ENCODE measurements around the gene SKIDA1.

SKIDA1 gene

DNA sequence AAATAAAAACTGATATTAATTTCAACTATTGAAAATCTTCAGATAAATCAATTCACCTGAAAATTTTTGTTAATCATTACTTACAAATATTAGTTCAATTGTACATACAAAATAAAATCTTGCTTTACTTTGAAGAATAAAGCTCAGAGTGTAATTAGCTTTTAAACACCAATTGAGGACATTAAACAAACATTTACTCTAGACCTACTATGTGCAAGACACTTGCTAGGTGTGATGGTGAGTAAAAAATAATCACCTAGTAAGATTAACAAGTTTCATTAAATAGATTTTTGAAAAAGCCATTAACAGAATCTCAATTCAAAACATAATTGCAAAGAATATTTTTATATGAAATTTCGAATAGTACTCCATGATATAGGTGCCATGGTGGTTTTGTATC, 4.7 kb upstream of the SKIDA1 start:
- no peak for ATAC-seq
- TF ChIP-seq ZNF565 (CRISPR knock-in tag; conservative IDR thresholded peaks at IDR 0.05; ENCODE audit: low read depth) (no peak), RARB (CRISPR knock-in tag; IDR thresholded peaks at IDR 0.05) (no peak), ZNF8 (CRISPR knock-in tag; IDR thresholded peaks at IDR 0.05) (no peak), ZFP3 (CRISPR knock-in tag; IDR thresholded peaks at IDR 0.05) (no peak), ZC3H10 (CRISPR knock-in tag; IDR thresholded peaks at IDR 0.05) (no peak), BACH2 (CRISPR knock-in tag; IDR thresholded peaks at IDR 0.05; ENCODE audit: borderline replicate concordance) (no peak), ZNF70 (CRISPR knock-in tag; IDR thresholded peaks at IDR 0.05) (no peak), OSR1 (CRISPR knock-in tag; IDR thresholded peaks at IDR 0.05) (no peak), SNAI2 (CRISPR knock-in tag; IDR thresholded peaks at IDR 0.05) (no peak)
- TF ChIP-seq, protein P1, sequence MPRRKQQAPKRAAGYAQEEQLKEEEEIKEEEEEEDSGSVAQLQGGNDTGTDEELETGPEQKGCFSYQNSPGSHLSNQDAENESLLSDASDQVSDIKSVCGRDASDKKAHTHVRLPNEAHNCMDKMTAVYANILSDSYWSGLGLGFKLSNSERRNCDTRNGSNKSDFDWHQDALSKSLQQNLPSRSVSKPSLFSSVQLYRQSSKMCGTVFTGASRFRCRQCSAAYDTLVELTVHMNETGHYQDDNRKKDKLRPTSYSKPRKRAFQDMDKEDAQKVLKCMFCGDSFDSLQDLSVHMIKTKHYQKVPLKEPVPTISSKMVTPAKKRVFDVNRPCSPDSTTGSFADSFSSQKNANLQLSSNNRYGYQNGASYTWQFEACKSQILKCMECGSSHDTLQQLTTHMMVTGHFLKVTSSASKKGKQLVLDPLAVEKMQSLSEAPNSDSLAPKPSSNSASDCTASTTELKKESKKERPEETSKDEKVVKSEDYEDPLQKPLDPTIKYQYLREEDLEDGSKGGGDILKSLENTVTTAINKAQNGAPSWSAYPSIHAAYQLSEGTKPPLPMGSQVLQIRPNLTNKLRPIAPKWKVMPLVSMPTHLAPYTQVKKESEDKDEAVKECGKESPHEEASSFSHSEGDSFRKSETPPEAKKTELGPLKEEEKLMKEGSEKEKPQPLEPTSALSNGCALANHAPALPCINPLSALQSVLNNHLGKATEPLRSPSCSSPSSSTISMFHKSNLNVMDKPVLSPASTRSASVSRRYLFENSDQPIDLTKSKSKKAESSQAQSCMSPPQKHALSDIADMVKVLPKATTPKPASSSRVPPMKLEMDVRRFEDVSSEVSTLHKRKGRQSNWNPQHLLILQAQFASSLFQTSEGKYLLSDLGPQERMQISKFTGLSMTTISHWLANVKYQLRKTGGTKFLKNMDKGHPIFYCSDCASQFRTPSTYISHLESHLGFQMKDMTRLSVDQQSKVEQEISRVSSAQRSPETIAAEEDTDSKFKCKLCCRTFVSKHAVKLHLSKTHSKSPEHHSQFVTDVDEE (CRISPR knock-in tag; IDR thresholded peaks at IDR 0.05), result no peak

DNA sequence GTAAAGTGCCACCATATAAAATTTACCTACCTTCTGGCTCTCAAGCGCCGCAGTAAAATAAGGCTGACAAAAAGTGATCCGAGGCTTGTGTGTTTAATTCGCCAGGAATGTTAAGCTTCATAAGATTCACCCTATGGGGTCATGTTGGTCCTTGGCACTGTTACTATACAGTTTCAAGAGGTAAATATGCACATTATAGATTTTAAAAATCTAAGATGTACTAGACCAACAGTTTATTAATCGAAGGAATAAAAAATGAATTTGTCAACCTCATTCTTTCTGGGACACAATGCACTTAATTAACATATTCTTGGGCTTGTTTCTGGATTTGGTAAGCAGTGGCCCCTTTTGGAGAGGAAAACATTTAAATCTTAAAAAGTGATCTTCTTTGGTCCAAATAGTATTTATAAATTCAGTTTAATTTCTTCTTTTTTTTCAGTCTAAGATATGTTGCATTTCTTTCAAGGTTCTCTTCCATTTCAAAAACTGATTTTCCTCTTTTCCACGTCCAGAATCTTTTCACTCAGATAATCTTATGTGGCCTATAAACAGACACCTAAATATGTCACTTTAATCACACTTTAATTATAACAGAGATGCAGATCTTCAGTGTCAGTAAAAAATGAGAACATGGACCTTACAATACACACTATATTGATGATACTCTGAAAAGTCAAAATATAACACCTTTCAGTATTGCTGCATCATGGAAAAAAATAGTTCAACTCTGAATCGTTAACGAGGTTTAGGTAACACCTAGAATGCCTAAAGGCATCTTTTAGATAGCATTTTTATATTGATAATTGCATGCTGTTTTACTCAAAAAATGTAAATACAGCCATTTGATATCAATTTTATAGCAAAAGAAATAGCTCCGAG, 3.8 kb upstream of the SKIDA1 start:
- TF ChIP-seq, protein P2, sequence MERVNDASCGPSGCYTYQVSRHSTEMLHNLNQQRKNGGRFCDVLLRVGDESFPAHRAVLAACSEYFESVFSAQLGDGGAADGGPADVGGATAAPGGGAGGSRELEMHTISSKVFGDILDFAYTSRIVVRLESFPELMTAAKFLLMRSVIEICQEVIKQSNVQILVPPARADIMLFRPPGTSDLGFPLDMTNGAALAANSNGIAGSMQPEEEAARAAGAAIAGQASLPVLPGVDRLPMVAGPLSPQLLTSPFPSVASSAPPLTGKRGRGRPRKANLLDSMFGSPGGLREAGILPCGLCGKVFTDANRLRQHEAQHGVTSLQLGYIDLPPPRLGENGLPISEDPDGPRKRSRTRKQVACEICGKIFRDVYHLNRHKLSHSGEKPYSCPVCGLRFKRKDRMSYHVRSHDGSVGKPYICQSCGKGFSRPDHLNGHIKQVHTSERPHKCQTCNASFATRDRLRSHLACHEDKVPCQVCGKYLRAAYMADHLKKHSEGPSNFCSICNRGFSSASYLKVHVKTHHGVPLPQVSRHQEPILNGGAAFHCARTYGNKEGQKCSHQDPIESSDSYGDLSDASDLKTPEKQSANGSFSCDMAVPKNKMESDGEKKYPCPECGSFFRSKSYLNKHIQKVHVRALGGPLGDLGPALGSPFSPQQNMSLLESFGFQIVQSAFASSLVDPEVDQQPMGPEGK (CRISPR knock-in tag; IDR thresholded peaks at IDR 0.05; ENCODE audit: borderline replicate concordance), result no peak

DNA sequence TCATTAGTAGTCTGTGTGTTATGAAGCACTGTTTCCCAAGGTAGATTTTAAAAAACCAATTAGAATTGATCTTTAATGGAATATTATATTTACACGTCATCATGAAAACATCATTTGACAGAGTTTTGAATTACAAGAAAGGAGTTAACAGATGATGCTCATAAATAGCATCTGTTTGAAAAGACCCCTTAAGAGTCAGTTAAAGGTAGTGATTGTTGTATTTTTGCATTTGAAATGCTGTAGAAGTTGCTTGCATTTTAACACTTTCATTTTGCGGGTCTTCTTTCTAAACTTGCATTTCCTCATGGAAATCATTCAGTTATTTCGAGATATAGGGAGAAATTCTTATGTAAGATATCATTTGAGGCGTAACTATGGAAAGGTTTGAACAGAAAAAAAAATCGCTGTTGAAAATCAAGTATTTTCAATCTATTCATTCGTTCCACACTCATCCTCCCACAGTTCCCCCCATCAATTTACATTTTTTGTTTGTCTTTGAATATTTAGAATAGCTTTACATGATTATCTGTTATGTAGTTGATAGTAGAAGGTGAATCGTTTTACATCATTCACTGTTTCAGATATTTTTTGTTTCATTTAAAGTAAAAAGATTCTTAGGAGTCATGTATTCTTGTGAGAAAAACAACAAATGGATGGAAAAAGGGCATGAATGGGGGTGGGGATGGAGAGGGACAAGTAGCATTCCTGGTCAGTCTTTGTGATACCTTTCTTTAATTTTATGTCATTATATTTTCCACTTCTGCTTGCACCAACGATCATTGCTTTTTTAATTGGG, 3.0 kb upstream of the SKIDA1 start:
- ATAC-seq, result no peak
- TF ChIP-seq GLIS3 (CRISPR knock-in tag; IDR thresholded peaks at IDR 0.05) (no peak), CSDC2 (CRISPR knock-in tag; IDR thresholded peaks at IDR 0.05) (no peak), ZFP3 (CRISPR knock-in tag; IDR thresholded peaks at IDR 0.05) (no peak), TCF4 (CRISPR knock-in tag; IDR thresholded peaks at IDR 0.05; ENCODE audit: borderline replicate concordance) (no peak), ZNF70 (CRISPR knock-in tag; IDR thresholded peaks at IDR 0.05) (no peak), ZC3H10 (CRISPR knock-in tag; IDR thresholded peaks at IDR 0.05) (no peak), ARNTL (CRISPR knock-in tag; IDR thresholded peaks at IDR 0.05; ENCODE audit: borderline replicate concordance, low read depth) (no peak), RARB (CRISPR knock-in tag; IDR thresholded peaks at IDR 0.05) (no peak), BACH2 (CRISPR knock-in tag; IDR thresholded peaks at IDR 0.05; ENCODE audit: borderline replicate concordance) (no peak), ESRRG (CRISPR knock-in tag; IDR thresholded peaks at IDR 0.05) (no peak), OSR1 (CRISPR knock-in tag; IDR thresholded peaks at IDR 0.05) (no peak), ZNF8 (CRISPR knock-in tag; IDR thresholded peaks at IDR 0.05) (no peak), ZFP30 (CRISPR knock-in tag; IDR thresholded peaks at IDR 0.05) (no peak), ISL1 (CRISPR knock-in tag; IDR thresholded peaks at IDR 0.05) (no peak)
- TF ChIP-seq, protein P2 (CRISPR knock-in tag; IDR thresholded peaks at IDR 0.05; ENCODE audit: borderline replicate concordance), result no peak
- TF ChIP-seq, protein P3, sequence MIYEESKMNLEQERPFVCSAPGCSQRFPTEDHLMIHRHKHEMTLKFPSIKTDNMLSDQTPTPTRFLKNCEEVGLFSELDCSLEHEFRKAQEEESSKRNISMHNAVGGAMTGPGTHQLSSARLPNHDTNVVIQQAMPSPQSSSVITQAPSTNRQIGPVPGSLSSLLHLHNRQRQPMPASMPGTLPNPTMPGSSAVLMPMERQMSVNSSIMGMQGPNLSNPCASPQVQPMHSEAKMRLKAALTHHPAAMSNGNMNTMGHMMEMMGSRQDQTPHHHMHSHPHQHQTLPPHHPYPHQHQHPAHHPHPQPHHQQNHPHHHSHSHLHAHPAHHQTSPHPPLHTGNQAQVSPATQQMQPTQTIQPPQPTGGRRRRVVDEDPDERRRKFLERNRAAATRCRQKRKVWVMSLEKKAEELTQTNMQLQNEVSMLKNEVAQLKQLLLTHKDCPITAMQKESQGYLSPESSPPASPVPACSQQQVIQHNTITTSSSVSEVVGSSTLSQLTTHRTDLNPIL (CRISPR knock-in tag; IDR thresholded peaks at IDR 0.05; ENCODE audit: low read depth), result no peak
- TF ChIP-seq, protein P1 (CRISPR knock-in tag; IDR thresholded peaks at IDR 0.05), result no peak
- TF ChIP-seq, protein P4, sequence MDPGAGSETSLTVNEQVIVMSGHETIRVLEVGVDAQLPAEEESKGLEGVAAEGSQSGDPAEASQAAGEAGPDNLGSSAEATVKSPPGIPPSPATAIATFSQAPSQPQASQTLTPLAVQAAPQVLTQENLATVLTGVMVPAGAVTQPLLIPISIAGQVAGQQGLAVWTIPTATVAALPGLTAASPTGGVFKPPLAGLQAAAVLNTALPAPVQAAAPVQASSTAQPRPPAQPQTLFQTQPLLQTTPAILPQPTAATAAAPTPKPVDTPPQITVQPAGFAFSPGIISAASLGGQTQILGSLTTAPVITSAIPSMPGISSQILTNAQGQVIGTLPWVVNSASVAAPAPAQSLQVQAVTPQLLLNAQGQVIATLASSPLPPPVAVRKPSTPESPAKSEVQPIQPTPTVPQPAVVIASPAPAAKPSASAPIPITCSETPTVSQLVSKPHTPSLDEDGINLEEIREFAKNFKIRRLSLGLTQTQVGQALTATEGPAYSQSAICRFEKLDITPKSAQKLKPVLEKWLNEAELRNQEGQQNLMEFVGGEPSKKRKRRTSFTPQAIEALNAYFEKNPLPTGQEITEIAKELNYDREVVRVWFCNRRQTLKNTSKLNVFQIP (CRISPR knock-in tag; IDR thresholded peaks at IDR 0.05; ENCODE audit: borderline replicate concordance, low read depth), result no peak
- TF ChIP-seq, protein P5, sequence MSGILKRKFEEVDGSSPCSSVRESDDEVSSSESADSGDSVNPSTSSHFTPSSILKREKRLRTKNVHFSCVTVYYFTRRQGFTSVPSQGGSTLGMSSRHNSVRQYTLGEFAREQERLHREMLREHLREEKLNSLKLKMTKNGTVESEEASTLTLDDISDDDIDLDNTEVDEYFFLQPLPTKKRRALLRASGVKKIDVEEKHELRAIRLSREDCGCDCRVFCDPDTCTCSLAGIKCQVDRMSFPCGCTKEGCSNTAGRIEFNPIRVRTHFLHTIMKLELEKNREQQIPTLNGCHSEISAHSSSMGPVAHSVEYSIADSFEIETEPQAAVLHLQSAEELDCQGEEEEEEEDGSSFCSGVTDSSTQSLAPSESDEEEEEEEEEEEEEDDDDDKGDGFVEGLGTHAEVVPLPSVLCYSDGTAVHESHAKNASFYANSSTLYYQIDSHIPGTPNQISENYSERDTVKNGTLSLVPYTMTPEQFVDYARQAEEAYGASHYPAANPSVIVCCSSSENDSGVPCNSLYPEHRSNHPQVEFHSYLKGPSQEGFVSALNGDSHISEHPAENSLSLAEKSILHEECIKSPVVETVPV (CRISPR knock-in tag; IDR thresholded peaks at IDR 0.05), result no peak

More for the DNA sequence above, 3.8 kb upstream of the SKIDA1 start:
- no peak for ATAC-seq
